ENCODE data around the gene AHR.

The AHR gene

GRCh38 chr7:17266565-17266964 lies 31.9 kb upstream of the AHR start:
- no peak overlapping the region for H2BK5ac ChIP-seq (ENCODE audit: low read depth, low read length, poor library complexity)
- H3K27ac ChIP-seq (ENCODE audit: low read depth, low read length): no peak overlapping the region
- no peak overlapping the region for H3K4ac ChIP-seq (ENCODE audit: low read depth, low read length)
- no peaks in the 10 kb centered on the region for H3K4me1 ChIP-seq (ENCODE audit: control insufficient read depth in 1 of 2, insufficient read depth in 2 of 2, low read length in 2 of 2)
- no peak overlapping the region for H3K4me3 ChIP-seq (ENCODE audit: low read depth, low read length)
- H3K36me3 ChIP-seq (ENCODE audit: control insufficient read depth in 1 of 2, insufficient read depth in 2 of 2, low read length in 2 of 2): no peaks in the 10 kb centered on the region
- H3K27me3 ChIP-seq (ENCODE audit: insufficient read depth, low read length): no peaks in the 10 kb centered on the region
- no peaks in the 10 kb centered on the region for H3K79me1 ChIP-seq (ENCODE audit: low read length)
- no peak overlapping the region for H3K4me2 ChIP-seq (ENCODE audit: low read length)
- H3K79me2 ChIP-seq (ENCODE audit: control insufficient read depth, insufficient read depth, low read length, poor library complexity): no peaks in the 10 kb centered on the region
- H3K23ac ChIP-seq (ENCODE audit: low read length): no peak overlapping the region
- H3K14ac ChIP-seq (ENCODE audit: low read length): no peak overlapping the region
- H4K12ac ChIP-seq (ENCODE audit: low read depth, low read length): no peak overlapping the region
- H4K91ac ChIP-seq (ENCODE audit: low read depth, low read length): no peak overlapping the region
- no peak overlapping the region for H4K8ac ChIP-seq (ENCODE audit: low read depth, low read length)
- DNase-seq: no peak
- H2AK5ac ChIP-seq (ENCODE audit: low read length): no peak overlapping the region
- peaks cover 11% of the 10 kb centered on the region for H3K9me3 ChIP-seq (ENCODE audit: insufficient read depth, low read depth, low read length)
- no peak overlapping the region for H2BK12ac ChIP-seq (ENCODE audit: low read length)
- no peak overlapping the region for H3K18ac ChIP-seq (ENCODE audit: low read length)
- no peak overlapping the region for H2AFZ ChIP-seq (ENCODE audit: insufficient read depth, low read length, poor library complexity)
- H3K9ac ChIP-seq (ENCODE audit: low read length): no peak overlapping the region
- no peak overlapping the region for H2BK120ac ChIP-seq (ENCODE audit: insufficient read depth, low read length, poor library complexity)

- Histone ChIP-seq H3K36me3 (ENCODE audit: control insufficient read depth in 1 of 2, insufficient read depth in 2 of 2, low read length in 2 of 2) (no peaks in the 10 kb centered on the region), H3K27me3 (ENCODE audit: insufficient read depth, low read length) (no peaks in the 10 kb centered on the region)
Observed at GRCh38 chr7:17269341-17270221, 28.9 kb upstream of the AHR start.

GRCh38 chr7:17274551-17275245 lies 23.8 kb upstream of the AHR start:
- WGBS (ENCODE audit: extremely low coverage, insufficient coverage, insufficient read length): no CpG with 5 or more reads among the region's 5 CpGs

More at GRCh38 chr7:17269341-17270221, 28.9 kb upstream of the AHR start:
- peaks cover 11% of the 10 kb centered on the region for H3K9me3 ChIP-seq (ENCODE audit: insufficient read depth, low read depth, low read length)
- H4K12ac ChIP-seq (ENCODE audit: low read depth, low read length): no peak overlapping the region
- no peak overlapping the region for H2AFZ ChIP-seq (ENCODE audit: insufficient read depth, low read length, poor library complexity)
- H3K4ac ChIP-seq (ENCODE audit: low read depth, low read length): no peak overlapping the region
- H3K79me1 ChIP-seq (ENCODE audit: low read length): no peaks in the 10 kb centered on the region
- no peak overlapping the region for H3K4me3 ChIP-seq (ENCODE audit: low read depth, low read length)
- no peak overlapping the region for H4K91ac ChIP-seq (ENCODE audit: low read depth, low read length)
- no peak for DNase-seq
- H3K4me2 ChIP-seq (ENCODE audit: low read length): no peak overlapping the region
- no peaks in the 10 kb centered on the region for H3K4me1 ChIP-seq (ENCODE audit: control insufficient read depth in 1 of 2, insufficient read depth in 2 of 2, low read length in 2 of 2)
- H3K14ac ChIP-seq (ENCODE audit: low read length): no peak overlapping the region
- H2AK5ac ChIP-seq (ENCODE audit: low read length): no peak overlapping the region
- no peak overlapping the region for H3K9ac ChIP-seq (ENCODE audit: low read length)
- H2BK12ac ChIP-seq (ENCODE audit: low read length): no peak overlapping the region
- H2BK5ac ChIP-seq (ENCODE audit: low read depth, low read length, poor library complexity): no peak overlapping the region
- H3K79me2 ChIP-seq (ENCODE audit: control insufficient read depth, insufficient read depth, low read length, poor library complexity): no peaks in the 10 kb centered on the region
- H3K27ac ChIP-seq (ENCODE audit: low read depth, low read length): no peak overlapping the region
- H2BK120ac ChIP-seq (ENCODE audit: insufficient read depth, low read length, poor library complexity): no peak overlapping the region
- no peak overlapping the region for H4K8ac ChIP-seq (ENCODE audit: low read depth, low read length)
- no peak overlapping the region for H3K18ac ChIP-seq (ENCODE audit: low read length)
- WGBS (ENCODE audit: extremely low coverage, insufficient coverage, insufficient read length): no CpG with 5 or more reads among the region's 3 CpGs
- H3K23ac ChIP-seq (ENCODE audit: low read length): no peak overlapping the region

GRCh38 chr7:17275749-17276671 lies 22.4 kb upstream of the AHR start:
- WGBS (ENCODE audit: extremely low coverage, insufficient coverage, insufficient read length): no CpG with 5 or more reads among the region's 4 CpGs
- no peaks in the 10 kb centered on the region for H3K36me3 ChIP-seq (ENCODE audit: control insufficient read depth in 1 of 2, insufficient read depth in 2 of 2, low read length in 2 of 2)

More at GRCh38 chr7:17274551-17275245, 23.8 kb upstream of the AHR start:
- Histone ChIP-seq H3K23ac (ENCODE audit: low read length) (no peak overlapping the region), H2AK5ac (ENCODE audit: low read length) (no peak overlapping the region), H3K4me2 (ENCODE audit: low read length) (no peak overlapping the region), H4K12ac (ENCODE audit: low read depth, low read length) (no peak overlapping the region), H3K36me3 (ENCODE audit: control insufficient read depth in 1 of 2, insufficient read depth in 2 of 2, low read length in 2 of 2) (no peaks in the 10 kb centered on the region), H2BK120ac (ENCODE audit: insufficient read depth, low read length, poor library complexity) (no peak overlapping the region), H3K27ac (ENCODE audit: low read depth, low read length) (no peak overlapping the region), H3K4me1 (ENCODE audit: control insufficient read depth in 1 of 2, insufficient read depth in 2 of 2, low read length in 2 of 2) (no peaks in the 10 kb centered on the region), H2BK12ac (ENCODE audit: low read length) (no peak overlapping the region), H3K4me3 (ENCODE audit: low read depth, low read length) (no peak overlapping the region), H3K14ac (ENCODE audit: low read length) (no peak overlapping the region), H3K79me2 (ENCODE audit: control insufficient read depth, insufficient read depth, low read length, poor library complexity) (no peaks in the 10 kb centered on the region), H3K79me1 (ENCODE audit: low read length) (no peaks in the 10 kb centered on the region), H3K9ac (ENCODE audit: low read length) (no peak overlapping the region), H4K8ac (ENCODE audit: low read depth, low read length) (no peak overlapping the region), H2BK5ac (ENCODE audit: low read depth, low read length, poor library complexity) (no peak overlapping the region), H4K91ac (ENCODE audit: low read depth, low read length) (no peak overlapping the region), H3K18ac (ENCODE audit: low read length) (no peak overlapping the region), H3K27me3 (ENCODE audit: insufficient read depth, low read length) (no peaks in the 10 kb centered on the region), H3K9me3 (ENCODE audit: insufficient read depth, low read depth, low read length) (peaks cover 11% of the 10 kb centered on the region), H2AFZ (ENCODE audit: insufficient read depth, low read length, poor library complexity) (no peak overlapping the region), H3K4ac (ENCODE audit: low read depth, low read length) (no peak overlapping the region)
- DNase-seq: no peak

More at GRCh38 chr7:17275749-17276671, 22.4 kb upstream of the AHR start:
- H2AK5ac ChIP-seq (ENCODE audit: low read length): no peak overlapping the region
- no peak overlapping the region for H3K18ac ChIP-seq (ENCODE audit: low read length)
- H2AFZ ChIP-seq (ENCODE audit: insufficient read depth, low read length, poor library complexity): no peak overlapping the region
- H4K8ac ChIP-seq (ENCODE audit: low read depth, low read length): no peak overlapping the region
- no peak overlapping the region for H4K12ac ChIP-seq (ENCODE audit: low read depth, low read length)
- no peaks in the 10 kb centered on the region for H3K79me2 ChIP-seq (ENCODE audit: control insufficient read depth, insufficient read depth, low read length, poor library complexity)
- H3K9ac ChIP-seq (ENCODE audit: low read length): no peak overlapping the region
- no peak overlapping the region for H4K91ac ChIP-seq (ENCODE audit: low read depth, low read length)
- H3K4me1 ChIP-seq (ENCODE audit: control insufficient read depth in 1 of 2, insufficient read depth in 2 of 2, low read length in 2 of 2): no peaks in the 10 kb centered on the region
- no peak overlapping the region for H2BK120ac ChIP-seq (ENCODE audit: insufficient read depth, low read length, poor library complexity)
- H3K14ac ChIP-seq (ENCODE audit: low read length): no peak overlapping the region
- peak in 1 of 2 donors; percentile 37 for DNase-seq
- no peak overlapping the region for H3K4me2 ChIP-seq (ENCODE audit: low read length)
- H2BK12ac ChIP-seq (ENCODE audit: low read length): no peak overlapping the region
- no peak overlapping the region for H3K27ac ChIP-seq (ENCODE audit: low read depth, low read length)
- no peaks in the 10 kb centered on the region for H3K79me1 ChIP-seq (ENCODE audit: low read length)
- H3K23ac ChIP-seq (ENCODE audit: low read length): no peak overlapping the region
- H3K4me3 ChIP-seq (ENCODE audit: low read depth, low read length): no peak overlapping the region
- H3K27me3 ChIP-seq (ENCODE audit: insufficient read depth, low read length): no peaks in the 10 kb centered on the region
- H3K9me3 ChIP-seq (ENCODE audit: insufficient read depth, low read depth, low read length): peaks cover 4% of the 10 kb centered on the region
- H3K4ac ChIP-seq (ENCODE audit: low read depth, low read length): no peak overlapping the region
- no peak overlapping the region for H2BK5ac ChIP-seq (ENCODE audit: low read depth, low read length, poor library complexity)
